ENCODE measurements around the gene IRAK3. TPM values are rescaled to one million over a fixed set of nuclear protein-coding genes. Genes with fewer than 3 reads are reported as not detected.

IRAK3 gene
- 10 to 100 TPM; 18.8 to 21.7 TPM for total RNA-seq

- peak; percentile 92 for DNase-seq (ENCODE audit: low spot score)
- Mint-ChIP-seq H3K4me1 (ENCODE audit: low read depth in 2 of 2) (peaks cover 27 to 31% of the 10 kb centered on the region in 2 donors), H3K27me3 (peaks cover 21 to 58% of the 10 kb centered on the region in 2 donors), H3K36me3 (peaks cover 13% of the 10 kb centered on the region), H3K4me3 (peak within 1 kb of the TSS; percentile 88), H3K27ac (peak within 1 kb of the TSS; percentile 73 to 82), H3K9me3 (peaks cover 5% of the 10 kb centered on the region)
- peak; percentile 87 to 96 for ATAC-seq
Observed at GRCh38 chr12:66188584-66189485, at the start of gene IRAK3. TSS of gene IRAK3 (plus strand) at chr12:66189214. CDS start at chr12:66189300, 86 bp downstream.

- Mint-ChIP-seq H3K4me3 (no peak overlapping the region), H3K36me3 (peaks cover 30% of the 10 kb centered on the region), H3K27me3 (no peaks in the 10 kb centered on the region), H3K4me1 (ENCODE audit: low read depth in 2 of 2) (peaks cover 5 to 9% of the 10 kb centered on the region in 2 donors), H3K9me3 (peaks cover 7% of the 10 kb centered on the region), H3K27ac (no peak overlapping the region)
- no peak for ATAC-seq
- no peak for DNase-seq (ENCODE audit: low spot score)
Observed at GRCh38 chr12:66139328-66139727, 49.7 kb upstream of the IRAK3 start.

GRCh38 chr12:66140731-66141130, 48.3 kb upstream of the IRAK3 start:
- H3K9me3 Mint-ChIP-seq, result peaks cover 7% of the 10 kb centered on the region
- H3K4me1 Mint-ChIP-seq (ENCODE audit: low read depth in 2 of 2), result peaks cover 17 to 23% of the 10 kb centered on the region in 2 donors
- peaks cover 30% of the 10 kb centered on the region for H3K36me3 Mint-ChIP-seq
- no peaks in the 10 kb centered on the region for H3K27me3 Mint-ChIP-seq
- DNase-seq (ENCODE audit: low spot score) (no peak), ATAC-seq (no peak)
- no peak overlapping the region for H3K4me3 Mint-ChIP-seq
- no peak overlapping the region for H3K27ac Mint-ChIP-seq

GRCh38 chr12:66141299-66141698, 47.7 kb upstream of the IRAK3 start:
- Mint-ChIP-seq H3K9me3 (peaks cover 7% of the 10 kb centered on the region), H3K27me3 (no peaks in the 10 kb centered on the region), H3K4me3 (no peak overlapping the region), H3K4me1 (ENCODE audit: low read depth in 2 of 2) (peaks cover 18 to 28% of the 10 kb centered on the region in 2 donors), H3K27ac (no peak overlapping the region), H3K36me3 (peaks cover 30% of the 10 kb centered on the region)
- DNase-seq (ENCODE audit: low spot score) (no peak), ATAC-seq (no peak)

- Mint-ChIP-seq H3K4me3 (no peak overlapping the region), H3K36me3 (peaks cover 30% of the 10 kb centered on the region), H3K9me3 (peaks cover 7% of the 10 kb centered on the region), H3K27ac (peak overlapping the region in 1 of 2 donors; percentile 93), H3K27me3 (no peaks in the 10 kb centered on the region), H3K4me1 (ENCODE audit: low read depth in 2 of 2) (peaks cover 18 to 28% of the 10 kb centered on the region in 2 donors)
- ATAC-seq (no peak), DNase-seq (ENCODE audit: low spot score) (no peak)
Observed at GRCh38 chr12:66142826-66143225, 46.2 kb upstream of the IRAK3 start.

- DNase-seq (ENCODE audit: low spot score) (no peak), ATAC-seq (no peak)
- H3K36me3 Mint-ChIP-seq, result peaks cover 36% of the 10 kb centered on the region
- H3K9me3 Mint-ChIP-seq, result peaks cover 7% of the 10 kb centered on the region
- no peaks in the 10 kb centered on the region for H3K27me3 Mint-ChIP-seq
- peaks cover 23 to 28% of the 10 kb centered on the region in 2 donors for H3K4me1 Mint-ChIP-seq (ENCODE audit: low read depth in 2 of 2)
- peak overlapping the region; percentile 81 to 93 for H3K27ac Mint-ChIP-seq
- H3K4me3 Mint-ChIP-seq, result no peak overlapping the region
Observed at GRCh38 chr12:66143868-66144267, 45.1 kb upstream of the IRAK3 start.

- Mint-ChIP-seq H3K4me1 (ENCODE audit: low read depth in 2 of 2) (peaks cover 23 to 27% of the 10 kb centered on the region in 2 donors), H3K27ac (peak overlapping the region; percentile 81 to 93), H3K27me3 (no peaks in the 10 kb centered on the region), H3K4me3 (peak overlapping the region; percentile 41), H3K36me3 (peaks cover 26% of the 10 kb centered on the region), H3K9me3 (peaks cover 6% of the 10 kb centered on the region)
- ATAC-seq, result peak; percentile 87 to 93
- no peak for DNase-seq (ENCODE audit: low spot score)
Observed at GRCh38 chr12:66144791-66145754, 43.9 kb upstream of the IRAK3 start.

GRCh38 chr12:66149702-66150398, 39.2 kb upstream of the IRAK3 start:
- Mint-ChIP-seq H3K36me3 (peaks cover 6% of the 10 kb centered on the region), H3K27me3 (no peaks in the 10 kb centered on the region), H3K9me3 (no peaks in the 10 kb centered on the region), H3K4me1 (ENCODE audit: low read depth in 2 of 2) (peaks cover 14 to 17% of the 10 kb centered on the region in 2 donors), H3K4me3 (no peak overlapping the region), H3K27ac (no peak overlapping the region)
- DNase-seq (ENCODE audit: low spot score) (no peak), ATAC-seq (no peak)

GRCh38 chr12:66152732-66153131, 36.3 kb upstream of the IRAK3 start:
- Mint-ChIP-seq H3K27me3 (no peaks in the 10 kb centered on the region), H3K36me3 (peaks cover 6% of the 10 kb centered on the region), H3K4me1 (ENCODE audit: low read depth in 2 of 2) (peaks cover 18 to 27% of the 10 kb centered on the region in 2 donors), H3K27ac (no peak overlapping the region), H3K4me3 (no peak overlapping the region), H3K9me3 (no peaks in the 10 kb centered on the region)
- ATAC-seq, result no peak
- DNase-seq (ENCODE audit: low spot score), result no peak

GRCh38 chr12:66154776-66155175, 34.2 kb upstream of the IRAK3 start:
- Mint-ChIP-seq H3K4me1 (ENCODE audit: low read depth in 2 of 2) (peaks cover 26 to 30% of the 10 kb centered on the region in 2 donors), H3K27me3 (no peaks in the 10 kb centered on the region), H3K27ac (no peak overlapping the region), H3K36me3 (peaks cover 4% of the 10 kb centered on the region), H3K4me3 (no peak overlapping the region), H3K9me3 (no peaks in the 10 kb centered on the region)
- no peak for ATAC-seq
- DNase-seq (ENCODE audit: low spot score), result no peak

GRCh38 chr12:66156654-66157053, 32.4 kb upstream of the IRAK3 start:
- Mint-ChIP-seq H3K27me3 (no peaks in the 10 kb centered on the region), H3K27ac (no peak overlapping the region), H3K36me3 (peaks cover 6% of the 10 kb centered on the region), H3K4me3 (no peak overlapping the region), H3K4me1 (ENCODE audit: low read depth in 2 of 2) (peaks cover 31 to 32% of the 10 kb centered on the region in 2 donors), H3K9me3 (no peaks in the 10 kb centered on the region)
- DNase-seq (ENCODE audit: low spot score) (no peak), ATAC-seq (no peak)

GRCh38 chr12:66159123-66159522, 29.9 kb upstream of the IRAK3 start:
- no peaks in the 10 kb centered on the region for H3K9me3 Mint-ChIP-seq
- no peak overlapping the region for H3K4me3 Mint-ChIP-seq
- peaks cover 49 to 56% of the 10 kb centered on the region in 2 donors for H3K4me1 Mint-ChIP-seq (ENCODE audit: low read depth in 2 of 2)
- H3K36me3 Mint-ChIP-seq, result peaks cover 15% of the 10 kb centered on the region
- ATAC-seq, result no peak
- no peaks in the 10 kb centered on the region for H3K27me3 Mint-ChIP-seq
- DNase-seq (ENCODE audit: low spot score), result no peak
- H3K27ac Mint-ChIP-seq, result peak overlapping the region in 1 of 2 donors; percentile 3

- ATAC-seq, result no peak
- no peak for DNase-seq (ENCODE audit: low spot score)
- Mint-ChIP-seq H3K27ac (no peak overlapping the region), H3K4me3 (no peak overlapping the region), H3K9me3 (no peaks in the 10 kb centered on the region), H3K27me3 (no peaks in the 10 kb centered on the region), H3K36me3 (peaks cover 26% of the 10 kb centered on the region), H3K4me1 (ENCODE audit: low read depth in 2 of 2) (peaks cover 58 to 68% of the 10 kb centered on the region in 2 donors)
Observed at GRCh38 chr12:66160704-66161103, 28.3 kb upstream of the IRAK3 start.

All from natural killer cell treated with Interleukin-12 subunit alpha and Interleukin-12 subunit beta and Interleukin-15 and Interleukin-18, amount 100 ng/mL, for 72 hours (primary cell).